Nephron progenitor cell (in vitro differentiated cells): ENCODE data around the gene ISM1.

Source experiments
- DNase-seq: peaks from one replicate; pipeline ENCODE4 v3.0.0; 2021
- H3K27ac Mint-ChIP-seq: 2 replicates; pipeline ENCODE4 v1.8.0; 2021; ENCODE audit warnings: mild to moderate bottlenecking, moderate library complexity, mixed read lengths
- H3K27me3 Mint-ChIP-seq: 2 replicates; pipeline ENCODE4 v1.8.0; 2021; ENCODE audit warnings: mild to moderate bottlenecking, low read depth, mixed read lengths; ENCODE audit not compliant: poor library complexity
- H3K36me3 Mint-ChIP-seq: 2 replicates; pipeline ENCODE4 v1.8.0; 2021; ENCODE audit warnings: low read depth, mixed read lengths
- H3K4me1 Mint-ChIP-seq: 2 replicates; pipeline ENCODE4 v1.8.0; 2021; ENCODE audit warnings: mixed read lengths
- H3K4me3 Mint-ChIP-seq: 2 replicates; pipeline ENCODE4 v1.8.0; 2021; ENCODE audit warnings: mild to moderate bottlenecking, moderate library complexity, mixed read lengths
- H3K9me3 Mint-ChIP-seq: 2 replicates; pipeline ENCODE4 v1.8.0; 2021; ENCODE audit warnings: mild to moderate bottlenecking, moderate library complexity, mixed read lengths
- CTCF ChIP-seq: fragments of 200-600 bp; sonication (generic); IDR thresholded peaks from 2 replicates; pipeline ENCODE4 v1.5.0; 2021; ENCODE audit warnings: antibody characterized with exemption

ISM1 gene

GRCh38 chr20:13299401-13299800 is 78.3 kb downstream of the ISM1 start:
- Mint-ChIP-seq H3K27me3 (peaks cover 3% of the 10 kb centered on the region), H3K4me1 (peaks cover 6% of the 10 kb centered on the region), H3K36me3 (peaks cover 55% of the 10 kb centered on the region), H3K27ac (no peak overlapping the region), H3K4me3 (no peak overlapping the region), H3K9me3 (peaks cover 6% of the 10 kb centered on the region)
- TF ChIP-seq CTCF = no peak
- no peak for DNase-seq

GRCh38 chr20:13301596-13301995 is 80.5 kb downstream of the ISM1 start:
- H3K27ac Mint-ChIP-seq = no peak overlapping the region
- TF ChIP-seq CTCF = no peak
- H3K27me3 Mint-ChIP-seq = no peaks in the 10 kb centered on the region
- DNase-seq = no peak
- no peak overlapping the region for H3K4me3 Mint-ChIP-seq
- peaks cover 6% of the 10 kb centered on the region for H3K9me3 Mint-ChIP-seq
- peaks cover 5% of the 10 kb centered on the region for H3K4me1 Mint-ChIP-seq
- peaks cover 45% of the 10 kb centered on the region for H3K36me3 Mint-ChIP-seq

GRCh38 chr20:13302647-13303450 is 81.8 kb downstream of the ISM1 start:
- Mint-ChIP-seq H3K4me3 (no peak overlapping the region), H3K36me3 (peaks cover 45% of the 10 kb centered on the region), H3K27me3 (no peaks in the 10 kb centered on the region), H3K4me1 (peaks cover 5% of the 10 kb centered on the region), H3K9me3 (peaks cover 6% of the 10 kb centered on the region), H3K27ac (no peak overlapping the region)
- DNase-seq = peak; percentile 50
- TF ChIP-seq CTCF = peak; percentile 71

GRCh38 chr20:13305284-13305683 is 84.2 kb downstream of the ISM1 start:
- peaks cover 5% of the 10 kb centered on the region for H3K4me1 Mint-ChIP-seq

GRCh38 chr20:13307562-13308163 is 86.6 kb downstream of the ISM1 start:
- peaks cover 5% of the 10 kb centered on the region for H3K4me1 Mint-ChIP-seq
- no peaks in the 10 kb centered on the region for H3K27me3 Mint-ChIP-seq
- H3K4me3 Mint-ChIP-seq = no peak overlapping the region
- H3K36me3 Mint-ChIP-seq = peaks cover 19% of the 10 kb centered on the region
- H3K9me3 Mint-ChIP-seq = peaks cover 6% of the 10 kb centered on the region
- DNase-seq = no peak
- TF ChIP-seq CTCF = no peak
- no peak overlapping the region for H3K27ac Mint-ChIP-seq

More at GRCh38 chr20:13305284-13305683, 84.2 kb downstream of the ISM1 start:
- DNase-seq = no peak
- Mint-ChIP-seq H3K9me3 (peaks cover 6% of the 10 kb centered on the region), H3K27ac (no peak overlapping the region), H3K27me3 (no peaks in the 10 kb centered on the region), H3K36me3 (peaks cover 27% of the 10 kb centered on the region), H3K4me3 (no peak overlapping the region)
- no peak for TF ChIP-seq CTCF
